ENCODE data around the gene DDIT4L. TPM values are rescaled to one million over a fixed set of nuclear protein-coding genes. Genes with fewer than 3 reads are reported as not detected.

Gene DDIT4L
- polyA plus RNA-seq, 1 donor from 2014 or later: not detected

GRCh38 chr4:100166297-100167039 lies 23.8 kb downstream of the DDIT4L start:
- TF ChIP-seq SMC3 (conservative IDR thresholded peaks at IDR 0.05; ENCODE audit: poor library complexity) (no peak), POLR2AphosphoS5 (IDR thresholded peaks at IDR 0.05) (no peak), TAF1 (IDR thresholded peaks at IDR 0.05; ENCODE audit: low read depth) (no peak), MXI1 (conservative IDR thresholded peaks at IDR 0.05; ENCODE audit: poor library complexity, severe bottlenecking) (no peak), EZH2 (IDR thresholded peaks at IDR 0.05; ENCODE audit: borderline replicate concordance, insufficient read depth, low read length, poor library complexity, severe bottlenecking) (no peak), CTCF (IDR thresholded peaks at IDR 0.05; ENCODE audit: poor library complexity, severe bottlenecking) (no peak), RAD21 (conservative IDR thresholded peaks at IDR 0.05) (no peak), EP300 (conservative IDR thresholded peaks at IDR 0.05; ENCODE audit: poor library complexity, severe bottlenecking) (no peak)
- TF ChIP-seq, protein P1, sequence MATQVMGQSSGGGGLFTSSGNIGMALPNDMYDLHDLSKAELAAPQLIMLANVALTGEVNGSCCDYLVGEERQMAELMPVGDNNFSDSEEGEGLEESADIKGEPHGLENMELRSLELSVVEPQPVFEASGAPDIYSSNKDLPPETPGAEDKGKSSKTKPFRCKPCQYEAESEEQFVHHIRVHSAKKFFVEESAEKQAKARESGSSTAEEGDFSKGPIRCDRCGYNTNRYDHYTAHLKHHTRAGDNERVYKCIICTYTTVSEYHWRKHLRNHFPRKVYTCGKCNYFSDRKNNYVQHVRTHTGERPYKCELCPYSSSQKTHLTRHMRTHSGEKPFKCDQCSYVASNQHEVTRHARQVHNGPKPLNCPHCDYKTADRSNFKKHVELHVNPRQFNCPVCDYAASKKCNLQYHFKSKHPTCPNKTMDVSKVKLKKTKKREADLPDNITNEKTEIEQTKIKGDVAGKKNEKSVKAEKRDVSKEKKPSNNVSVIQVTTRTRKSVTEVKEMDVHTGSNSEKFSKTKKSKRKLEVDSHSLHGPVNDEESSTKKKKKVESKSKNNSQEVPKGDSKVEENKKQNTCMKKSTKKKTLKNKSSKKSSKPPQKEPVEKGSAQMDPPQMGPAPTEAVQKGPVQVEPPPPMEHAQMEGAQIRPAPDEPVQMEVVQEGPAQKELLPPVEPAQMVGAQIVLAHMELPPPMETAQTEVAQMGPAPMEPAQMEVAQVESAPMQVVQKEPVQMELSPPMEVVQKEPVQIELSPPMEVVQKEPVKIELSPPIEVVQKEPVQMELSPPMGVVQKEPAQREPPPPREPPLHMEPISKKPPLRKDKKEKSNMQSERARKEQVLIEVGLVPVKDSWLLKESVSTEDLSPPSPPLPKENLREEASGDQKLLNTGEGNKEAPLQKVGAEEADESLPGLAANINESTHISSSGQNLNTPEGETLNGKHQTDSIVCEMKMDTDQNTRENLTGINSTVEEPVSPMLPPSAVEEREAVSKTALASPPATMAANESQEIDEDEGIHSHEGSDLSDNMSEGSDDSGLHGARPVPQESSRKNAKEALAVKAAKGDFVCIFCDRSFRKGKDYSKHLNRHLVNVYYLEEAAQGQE (IDR thresholded peaks at IDR 0.05; ENCODE audit: borderline replicate concordance): no peak
- Histone ChIP-seq H3K27me3 (ENCODE audit: insufficient read depth, low read depth, low read length) (no peaks in the 10 kb centered on the region), H3K36me3 (ENCODE audit: insufficient read depth, low read length) (no peaks in the 10 kb centered on the region), H3K9me3 (ENCODE audit: low read length) (no peaks in the 10 kb centered on the region), H3K4me2 (ENCODE audit: low read length) (no peak overlapping the region), H3K27ac (ENCODE audit: low read length) (no peak overlapping the region), H3K79me2 (replicated peaks; ENCODE audit: insufficient read depth, low read length) (no peaks in the 10 kb centered on the region), H4K20me1 (ENCODE audit: insufficient read depth) (no peaks in the 10 kb centered on the region), H3F3A (ENCODE audit: insufficient read depth, low read length, poor library complexity, severe bottlenecking) (no peaks in the 10 kb centered on the region), H3K4me3 (ENCODE audit: low read length) (no peak overlapping the region), H3K9ac (ENCODE audit: low read length) (no peak overlapping the region), H2AFZ (ENCODE audit: low read depth, low read length) (no peak overlapping the region), H3K9me2 (ENCODE audit: insufficient read depth, low read length) (no peaks in the 10 kb centered on the region)

GRCh38 chr4:100165809-100166208 lies 24.5 kb downstream of the DDIT4L start:
- Histone ChIP-seq H3K9me3 (ENCODE audit: low read length) (no peaks in the 10 kb centered on the region), H3K36me3 (ENCODE audit: insufficient read depth, low read length) (no peaks in the 10 kb centered on the region), H3F3A (ENCODE audit: insufficient read depth, low read length, poor library complexity, severe bottlenecking) (no peaks in the 10 kb centered on the region), H3K27ac (ENCODE audit: low read length) (no peak overlapping the region), H3K27me3 (ENCODE audit: insufficient read depth, low read depth, low read length) (no peaks in the 10 kb centered on the region), H3K9ac (ENCODE audit: low read length) (no peak overlapping the region), H3K79me2 (replicated peaks; ENCODE audit: insufficient read depth, low read length) (no peaks in the 10 kb centered on the region), H2AFZ (ENCODE audit: low read depth, low read length) (no peak overlapping the region), H4K20me1 (ENCODE audit: insufficient read depth) (no peaks in the 10 kb centered on the region), H3K9me2 (ENCODE audit: insufficient read depth, low read length) (no peaks in the 10 kb centered on the region), H3K4me3 (ENCODE audit: low read length) (no peak overlapping the region), H3K4me2 (ENCODE audit: low read length) (no peak overlapping the region)
- no peak for TF ChIP-seq RAD21 (conservative IDR thresholded peaks at IDR 0.05)
- no peak for TF ChIP-seq EP300 (conservative IDR thresholded peaks at IDR 0.05; ENCODE audit: poor library complexity, severe bottlenecking)
- no peak for TF ChIP-seq TAF1 (IDR thresholded peaks at IDR 0.05; ENCODE audit: low read depth)
- TF ChIP-seq MXI1 (conservative IDR thresholded peaks at IDR 0.05; ENCODE audit: poor library complexity, severe bottlenecking): no peak

Data from neural cell (in vitro differentiated cells).